Suprapubic skin (tissue), 4 donors: ENCODE data around the gene ST7. TPM values are rescaled to one million over a fixed set of nuclear protein-coding genes. Genes with fewer than 3 reads are reported as not detected.

Experiments
- DNase-seq, 2 donors: peaks; one replicate each; pipeline ENCODE4 v3.0.0-alpha.2; 2019; ENCODE audit warnings: low spot score in 2 of 2
- H3K27ac ChIP-seq: fragments of 200-600 bp; sonication (generic); one replicate; pipeline ENCODE4 v1.5.1; 2019
- H3K27me3 ChIP-seq: fragments of 200-600 bp; sonication (generic); one replicate; pipeline ENCODE4 v1.5.1; 2019
- H3K36me3 ChIP-seq: fragments of 200-600 bp; sonication (generic); one replicate; pipeline ENCODE4 v1.5.1; 2019
- H3K4me1 ChIP-seq: fragments of 200-600 bp; sonication (generic); one replicate; pipeline ENCODE4 v1.5.1; 2019
- H3K4me3 ChIP-seq: fragments of 200-600 bp; sonication (generic); one replicate; pipeline ENCODE4 v1.5.1; 2019; ENCODE audit warnings: mild to moderate bottlenecking
- H3K9me3 ChIP-seq: fragments of 200-600 bp; sonication (generic); one replicate; pipeline ENCODE4 v1.5.1; 2019
- CTCF ChIP-seq, 2 donors: fragments of 200-600 bp in 1 of 2; fragments of 450-650 bp in 1 of 2; sonication (generic) in 1 of 2; IDR thresholded peaks; one replicate each; pipeline ENCODE4 v1.5.1; 2016 to 2019; ENCODE audit warnings: antibody characterized with exemption in 2 of 2, mild to moderate bottlenecking in 1 of 2, moderate library complexity in 1 of 2
- EP300 ChIP-seq: sonication (generic); formaldehyde crosslinking; IDR thresholded peaks from one replicate; pipeline ENCODE4 v1.6.1; 2017; ENCODE audit warnings: antibody characterized with exemption
- POLR2A ChIP-seq, 2 donors: fragments of 450-650 bp; IDR thresholded peaks; one replicate each; pipeline ENCODE4 v1.6.1; 2017; ENCODE audit warnings: antibody characterized with exemption in 2 of 2, mild to moderate bottlenecking in 2 of 2, moderate library complexity in 2 of 2
- POLR2AphosphoS5 ChIP-seq, 3 donors: sonication (generic); formaldehyde crosslinking; IDR thresholded peaks; one replicate each; pipeline ENCODE4 v1.6.1; 2017; ENCODE audit warnings: antibody characterized with exemption in 3 of 3
- WGBS: methylation state at CpG from one replicate; pipeline ENCODE4 v1.1.5; 2018; 5-methylcytosine and 5-hydroxymethylcytosine counted together
- total RNA-seq, 4 donors: library from RNA; depleted of rRNA; stranded (reverse); fragments of >200 nt; gene quantifications; one replicate each; pipeline ENCODE4 v1.1.0, GENCODE V29; 2016

ST7 gene
- total RNA-seq, 4 donors from 2014 or later: 13.1 to 28.2 (median 18.6) TPM

DNA sequence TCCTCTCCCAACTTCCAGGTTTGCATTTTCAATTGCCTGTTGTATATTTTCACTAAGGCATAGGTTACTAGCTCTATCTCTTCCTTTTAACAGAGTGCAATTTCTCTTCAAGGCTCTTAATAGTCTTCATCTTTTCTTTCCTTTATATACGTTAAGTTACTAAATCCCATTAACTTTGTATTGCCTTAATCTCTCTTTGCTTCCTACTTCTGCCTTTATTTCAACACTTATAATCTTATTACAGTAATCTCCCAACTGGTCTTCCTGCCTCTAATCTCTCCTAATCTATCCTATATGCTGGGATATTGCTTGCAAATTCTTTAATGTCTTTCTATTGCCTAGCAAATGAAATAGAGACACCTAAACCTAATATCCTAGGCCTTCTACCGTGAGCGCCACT, 26.1 kb downstream of the ST7 start:
- TF ChIP-seq POLR2AphosphoS5 (IDR thresholded peaks at IDR 0.05) (no peak), EP300 (no peak), CTCF (IDR thresholded peaks at IDR 0.05) (no peak), POLR2A (IDR thresholded peaks at IDR 0.05) (no peak)
- no peaks in the 10 kb centered on the region for H3K36me3 ChIP-seq
- no peaks in the 10 kb centered on the region for H3K9me3 ChIP-seq
- no peaks in the 10 kb centered on the region for H3K4me1 ChIP-seq
- no peaks in the 10 kb centered on the region for H3K27me3 ChIP-seq
- H3K27ac ChIP-seq: no peak overlapping the region
- no peak overlapping the region for H3K4me3 ChIP-seq
- 88% methylated on average over 3 of the region's 3 CpGs for WGBS
- no peak for DNase-seq

GRCh38 chr7:116980354-116980753, 27.1 kb downstream of the ST7 start:
- 69% methylated on average over 4 of the region's 4 CpGs for WGBS
- no peaks in the 10 kb centered on the region for H3K36me3 ChIP-seq
- no peak overlapping the region for H3K4me3 ChIP-seq
- no peaks in the 10 kb centered on the region for H3K27me3 ChIP-seq
- H3K4me1 ChIP-seq: no peaks in the 10 kb centered on the region
- DNase-seq: no peak
- no peak overlapping the region for H3K27ac ChIP-seq
- no peak for TF ChIP-seq POLR2A (IDR thresholded peaks at IDR 0.05)
- no peaks in the 10 kb centered on the region for H3K9me3 ChIP-seq

DNA sequence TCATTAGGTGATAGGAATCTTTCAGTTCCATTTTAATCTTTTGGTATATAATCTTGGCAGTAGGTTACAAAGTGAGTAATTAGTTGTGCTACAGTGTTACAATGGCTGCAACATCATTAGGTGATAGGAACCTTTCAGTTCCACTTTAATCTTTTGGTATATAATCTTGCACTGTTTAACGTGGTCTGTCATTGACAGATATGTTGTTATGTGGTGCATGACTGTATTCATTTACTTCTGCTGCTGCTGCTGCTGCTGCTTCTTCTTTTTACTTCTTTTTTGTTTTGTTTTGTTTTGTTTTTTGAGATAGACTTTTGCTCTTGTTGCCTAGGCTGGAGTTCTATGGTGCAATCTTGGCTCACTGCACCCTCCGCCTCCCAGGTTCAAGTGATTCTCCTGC, 28.6 kb downstream of the ST7 start:
- Histone ChIP-seq H3K4me3 (no peak overlapping the region), H3K9me3 (no peaks in the 10 kb centered on the region), H3K36me3 (no peaks in the 10 kb centered on the region), H3K4me1 (no peaks in the 10 kb centered on the region), H3K27ac (no peak overlapping the region), H3K27me3 (no peaks in the 10 kb centered on the region)
- WGBS: 86% methylated on average over 2 of the region's 2 CpGs
- DNase-seq: no peak
- no peak for TF ChIP-seq CTCF (IDR thresholded peaks at IDR 0.05)
- TF ChIP-seq POLR2A (IDR thresholded peaks at IDR 0.05): no peak
- TF ChIP-seq POLR2AphosphoS5 (IDR thresholded peaks at IDR 0.05): no peak
- no peak for TF ChIP-seq EP300

- DNase-seq: no peak
- H3K27ac ChIP-seq: no peak overlapping the region
Measured at GRCh38 chr7:116984511-116984910, 31.2 kb downstream of the ST7 start.

DNA sequence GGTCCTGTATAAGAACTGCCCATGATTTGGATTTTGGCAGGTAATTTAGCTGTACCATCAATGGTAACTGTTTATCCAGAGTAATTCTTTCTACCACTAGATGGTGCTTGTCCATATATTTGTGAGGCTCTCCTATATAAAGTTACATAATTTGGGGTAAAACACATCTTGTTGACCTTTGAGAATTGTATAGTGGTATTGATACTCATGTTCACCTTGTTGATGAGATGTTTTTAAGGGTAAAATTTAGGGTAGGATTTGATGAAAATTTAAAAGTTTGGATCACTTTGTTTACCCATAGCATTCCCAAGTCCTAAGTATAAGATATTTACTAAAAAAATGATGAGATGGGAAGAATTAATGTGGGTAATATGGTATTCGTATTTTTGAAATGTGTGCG, 31.6 kb downstream of the ST7 start:
- no peak for DNase-seq
- 89% methylated on average over 2 of the region's 2 CpGs for WGBS
- Histone ChIP-seq H3K4me3 (no peak overlapping the region), H3K27me3 (no peaks in the 10 kb centered on the region), H3K36me3 (no peaks in the 10 kb centered on the region), H3K4me1 (no peaks in the 10 kb centered on the region), H3K27ac (no peak overlapping the region), H3K9me3 (no peaks in the 10 kb centered on the region)
- TF ChIP-seq EP300 (no peak), POLR2A (IDR thresholded peaks at IDR 0.05) (no peak), CTCF (IDR thresholded peaks at IDR 0.05) (peak; percentile 18 to 40)

More at GRCh38 chr7:116984511-116984910, 31.2 kb downstream of the ST7 start:
- Histone ChIP-seq H3K36me3 (no peaks in the 10 kb centered on the region), H3K4me3 (no peak overlapping the region), H3K9me3 (no peaks in the 10 kb centered on the region), H3K4me1 (no peaks in the 10 kb centered on the region), H3K27me3 (no peaks in the 10 kb centered on the region)
- TF ChIP-seq EP300 (no peak), CTCF (IDR thresholded peaks at IDR 0.05) (no peak), POLR2AphosphoS5 (IDR thresholded peaks at IDR 0.05) (no peak), POLR2A (IDR thresholded peaks at IDR 0.05) (no peak)
- 63% methylated on average over 2 of the region's 2 CpGs for WGBS

DNA sequence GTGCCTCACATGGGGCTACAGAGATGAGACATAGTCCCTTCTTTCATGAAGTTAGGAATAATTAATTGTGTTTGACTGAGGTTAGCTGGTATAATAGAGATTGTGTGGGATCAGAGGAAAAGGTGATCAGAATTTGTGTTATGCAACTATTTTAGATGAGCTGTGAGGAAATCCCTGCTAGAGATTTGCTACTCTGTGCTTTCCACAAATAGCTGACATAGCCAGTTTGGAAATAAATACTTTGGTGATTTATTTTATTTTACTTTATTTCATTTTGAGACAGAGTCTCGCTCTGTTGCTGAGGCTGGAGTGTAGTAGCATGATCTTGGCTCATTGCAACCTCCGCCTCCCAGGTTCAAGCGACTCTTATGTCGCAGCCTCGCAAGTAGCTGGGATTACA, 32.3 kb downstream of the ST7 start:
- no peak for DNase-seq
- H3K4me3 ChIP-seq: no peak overlapping the region
- TF ChIP-seq POLR2AphosphoS5 (IDR thresholded peaks at IDR 0.05) (no peak), EP300 (no peak), POLR2A (IDR thresholded peaks at IDR 0.05) (no peak), CTCF (IDR thresholded peaks at IDR 0.05) (no peak)
- 100% methylated on average over 5 of the region's 5 CpGs for WGBS
- no peaks in the 10 kb centered on the region for H3K36me3 ChIP-seq
- H3K27me3 ChIP-seq: no peaks in the 10 kb centered on the region
- H3K4me1 ChIP-seq: no peaks in the 10 kb centered on the region
- no peak overlapping the region for H3K27ac ChIP-seq
- H3K9me3 ChIP-seq: no peaks in the 10 kb centered on the region
